CD8-positive, alpha-beta memory T cell (primary cell): ENCODE results near the gene MEI1. TPM values are rescaled to one million over a fixed set of nuclear protein-coding genes. Genes with fewer than 3 reads are reported as not detected.

Experiments
- CTCF ChIA-PET: fragments of 350-600 bp; sonication (Branson Sonifier 250); formaldehyde crosslinking; loops from one replicate; lab custom pipeline; 2021; ENCODE audit warnings: antibody characterized with exemption; lab: Charles Lee
- POLR2A ChIA-PET: fragments of 350-600 bp; sonication (Branson Sonifier 250); formaldehyde crosslinking; loops from one replicate; lab custom pipeline; 2021; ENCODE audit warnings: antibody characterized with exemption; lab: Charles Lee
- DNase-seq, 5 donors: peaks; one replicate each; pipeline versions ENCODE4 v3.0.0 to v3.0.0-alpha.2; 2020 to 2022; ENCODE audit warnings: mixed read lengths in 1 of 5
- H3K27ac ChIP-seq: one replicate; pipeline ENCODE4 v1.7.0; 2013; ENCODE audit warnings: low read depth, mild to moderate bottlenecking, low read length, moderate library complexity
- H3K27me3 ChIP-seq: 2 replicates; pipeline ENCODE4 v1.7.0; 2013; ENCODE audit warnings: low read length, mild to moderate bottlenecking; ENCODE audit not compliant: insufficient read depth, poor library complexity, severe bottlenecking
- H3K36me3 ChIP-seq: 2 replicates; pipeline ENCODE4 v1.7.0; 2013; ENCODE audit warnings: mild to moderate bottlenecking, low read length, moderate library complexity; ENCODE audit not compliant: insufficient read depth
- H3K4me1 ChIP-seq: 2 replicates; pipeline ENCODE4 v1.7.0; 2013; ENCODE audit warnings: mild to moderate bottlenecking, low read length, moderate library complexity; ENCODE audit not compliant: insufficient read depth
- H3K4me3 ChIP-seq: 2 replicates; pipeline ENCODE4 v1.7.0; 2013; ENCODE audit warnings: mild to moderate bottlenecking, low read length
- H3K9me3 ChIP-seq: 2 replicates; pipeline ENCODE4 v1.7.0; 2013; ENCODE audit warnings: mild to moderate bottlenecking, low read length
- H3K27ac Mint-ChIP-seq, 8 donors: one replicate each; pipeline ENCODE4 v1.8.0; 2020 to 2021; ENCODE audit warnings: mixed read lengths in 8 of 8, mild to moderate bottlenecking in 6 of 8, inconsistent platforms in 3 of 8, moderate library complexity in 3 of 8
- H3K27me3 Mint-ChIP-seq, 2 donors: one replicate each; pipeline ENCODE4 v1.8.0; 2020 to 2021; ENCODE audit warnings: mixed read lengths in 2 of 2, mild to moderate bottlenecking in 1 of 2, moderate library complexity in 1 of 2
- H3K36me3 Mint-ChIP-seq, 3 donors: one replicate each; pipeline ENCODE4 v1.8.0; 2020 to 2021; ENCODE audit warnings: mixed read lengths in 3 of 3, inconsistent platforms in 1 of 3, mild to moderate bottlenecking in 1 of 3
- H3K4me1 Mint-ChIP-seq, 3 donors: one replicate each; pipeline ENCODE4 v1.8.0; 2020 to 2021; ENCODE audit warnings: mixed read lengths in 3 of 3, inconsistent platforms in 1 of 3, mild to moderate bottlenecking in 1 of 3
- H3K4me3 Mint-ChIP-seq, 7 donors: one replicate each; pipeline ENCODE4 v1.8.0; 2020 to 2021; ENCODE audit warnings: mixed read lengths in 7 of 7, mild to moderate bottlenecking in 6 of 7, moderate library complexity in 4 of 7, inconsistent platforms in 2 of 7
- H3K9me3 Mint-ChIP-seq, 5 donors: one replicate each; pipeline ENCODE4 v1.8.0; 2020 to 2022; ENCODE audit warnings: mixed read lengths in 5 of 5, mild to moderate bottlenecking in 3 of 5, moderate library complexity in 2 of 5, inconsistent platforms in 1 of 5
- polyA plus RNA-seq: library from polyadenylated mRNA; unstranded; fragments of 300-500 nt; fragmentation: Illumina TruSeq; gene quantifications from one replicate; pipeline ENCODE4 v1.2.3, GENCODE V29; 2021
- total RNA-seq, 2 experiments: library from RNA; stranded (reverse); gene quantifications; one replicate each; pipeline ENCODE4 v1.2.3, GENCODE V29; 2021

Gene MEI1
- total and polyA plus RNA-seq, 3 experiments from 2014 or later = 33.9 to 150 (median 36.3) TPM

DNA sequence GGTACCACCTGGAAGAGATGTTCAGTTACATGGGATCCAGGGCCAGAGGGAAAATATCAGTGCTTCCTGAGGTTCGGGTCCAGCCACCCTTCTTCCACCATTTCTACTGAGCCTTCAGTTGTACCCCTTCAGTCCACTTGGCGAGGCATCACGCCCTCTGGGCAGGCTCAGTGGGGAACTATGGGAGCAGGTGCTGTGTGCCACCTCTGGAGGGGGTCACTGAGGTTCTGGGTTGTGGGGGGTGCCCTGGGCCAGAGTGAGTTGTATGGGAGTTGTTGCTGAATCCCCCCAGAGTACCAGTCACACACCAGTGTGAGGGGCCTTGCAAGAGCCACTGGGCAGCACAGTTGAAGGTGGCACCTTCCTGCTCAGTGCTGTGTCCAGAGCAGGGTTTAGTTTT lies 130.9 kb downstream of the MEI1 start:
- Mint-ChIP-seq H3K36me3 (peaks cover 0 to 24% (median 0%) of the 10 kb centered on the region in 3 donors), H3K4me1 (peaks cover 17 to 31% (median 19%) of the 10 kb centered on the region in 3 donors), H3K9me3 (no peaks in the 10 kb centered on the region), H3K27ac (peak overlapping the region; percentile 34 to 76 (median 72)), H3K4me3 (peak overlapping the region in 5 of 7 donors; percentile 18 to 75 (median 26)), H3K27me3 (no peaks in the 10 kb centered on the region)
- Histone ChIP-seq H3K9me3 (no peaks in the 10 kb centered on the region), H3K27me3 (no peaks in the 10 kb centered on the region), H3K27ac (no peak overlapping the region), H3K4me3 (no peak overlapping the region), H3K36me3 (peaks cover 6% of the 10 kb centered on the region), H3K4me1 (peaks cover 24% of the 10 kb centered on the region)
- CTCF ChIA-PET = interaction anchor here (1.1 to 1.7 kb wide), 3 partner anchors 95 to 111 kb away, joined by 4 to 5 read pairs (median 4); partner anchors contain the start of gene TNFRSF13C
- peak in 1 of 5 donors; percentile 11 for DNase-seq
- POLR2A ChIA-PET = no interaction called here

DNA sequence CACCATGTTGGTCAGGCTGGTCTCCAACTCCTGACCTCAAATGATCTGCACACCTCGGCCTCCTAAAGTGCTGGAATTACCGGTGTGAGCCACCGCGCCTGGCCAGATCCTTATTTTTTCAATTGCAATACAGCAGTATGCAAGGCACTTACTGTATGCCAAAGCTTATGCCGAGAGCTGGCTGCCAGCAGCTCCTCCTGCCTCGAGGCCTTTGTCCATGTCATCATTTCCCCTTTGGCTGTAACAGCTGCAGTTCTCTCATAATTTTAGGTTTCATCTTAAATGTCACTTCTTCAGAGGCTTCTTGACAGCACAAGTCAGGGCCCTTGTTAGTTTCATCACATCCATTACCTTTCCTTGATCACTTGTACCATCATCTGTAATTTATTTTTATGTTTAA lies 132.1 kb downstream of the MEI1 start:
- Mint-ChIP-seq H3K27ac (peak overlapping the region; percentile 70 to 100 (median 99)), H3K4me1 (peaks cover 16 to 39% (median 27%) of the 10 kb centered on the region in 3 donors), H3K9me3 (no peaks in the 10 kb centered on the region), H3K4me3 (peak overlapping the region in 6 of 7 donors; percentile 19 to 99 (median 97)), H3K27me3 (no peaks in the 10 kb centered on the region), H3K36me3 (peaks cover 0 to 24% (median under 1%) of the 10 kb centered on the region in 3 donors)
- Histone ChIP-seq H3K27ac (no peak overlapping the region), H3K36me3 (peaks cover 6% of the 10 kb centered on the region), H3K9me3 (no peaks in the 10 kb centered on the region), H3K4me1 (peaks cover 24% of the 10 kb centered on the region), H3K27me3 (no peaks in the 10 kb centered on the region), H3K4me3 (no peak overlapping the region)
- DNase-seq = no peak
- ChIA-PET POLR2A (interaction anchor here (1.2 to 3.0 kb wide), 3 partner anchors 50 to 109 kb away, joined by 3 to 50 read pairs (median 15); no protein-coding TSS in a partner anchor), CTCF (interaction anchor here (0.7 to 4.7 kb wide), 7 partner anchors 9 to 164 kb away, joined by 3 to 35 read pairs (median 6); no protein-coding TSS in a partner anchor)

DNA sequence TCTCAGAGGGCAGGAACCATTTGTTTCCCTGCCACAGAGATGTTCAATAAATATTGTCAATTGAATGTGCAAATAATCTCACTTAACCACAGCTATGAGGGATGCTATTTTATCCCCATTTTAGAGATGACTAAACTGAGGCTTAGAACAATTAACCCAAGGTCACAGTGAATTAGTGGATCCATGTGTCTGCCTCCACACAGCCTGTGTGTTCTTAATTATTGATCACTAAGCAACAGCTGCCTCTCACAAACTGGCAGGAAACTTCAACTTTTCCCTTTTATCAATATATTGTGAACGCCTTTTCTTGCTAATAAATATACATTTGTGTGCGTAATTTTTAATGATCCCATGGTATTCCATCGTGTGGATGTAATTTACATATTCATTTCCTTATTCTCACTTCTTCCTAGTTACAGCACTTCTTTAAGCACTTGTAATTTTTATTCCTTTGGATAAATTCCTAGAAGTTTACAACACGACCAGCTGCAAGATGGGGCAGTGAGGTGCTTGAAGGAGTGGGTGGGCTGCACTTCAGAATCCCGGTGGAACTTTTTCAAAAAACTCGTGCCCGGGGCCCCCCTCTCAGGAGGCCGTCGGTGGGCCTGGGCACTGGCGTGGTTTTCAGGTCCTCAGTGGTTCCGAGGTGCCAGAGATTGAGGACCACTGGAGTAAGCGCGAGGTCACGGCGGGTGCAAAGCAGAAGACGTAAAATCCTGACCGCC lies 132.7 kb downstream of the MEI1 start:
- H3K36me3 ChIP-seq = peaks cover 6% of the 10 kb centered on the region
- peak overlapping the region; percentile 98 to 100 (median 99) for H3K27ac Mint-ChIP-seq
- peaks cover 0 to 25% (median 6%) of the 10 kb centered on the region in 3 donors for H3K36me3 Mint-ChIP-seq
- no peaks in the 10 kb centered on the region for H3K27me3 ChIP-seq
- no peaks in the 10 kb centered on the region for H3K9me3 ChIP-seq
- no peaks in the 10 kb centered on the region for H3K9me3 Mint-ChIP-seq
- peak overlapping the region; percentile 95 to 99 (median 97) for H3K4me3 Mint-ChIP-seq
- peaks cover 21 to 45% (median 33%) of the 10 kb centered on the region in 3 donors for H3K4me1 Mint-ChIP-seq
- peak overlapping the region; percentile 99 for H3K4me3 ChIP-seq
- peak overlapping the region; percentile 97 for H3K27ac ChIP-seq
- DNase-seq = no peak
- H3K4me1 ChIP-seq = peaks cover 24% of the 10 kb centered on the region
- ChIA-PET CTCF (interaction anchor here (0.6 to 4.7 kb wide), 12 partner anchors 9 to 165 kb away, joined by 3 to 35 read pairs (median 4); no protein-coding TSS in a partner anchor), POLR2A (interaction anchor here (0.6 to 3.0 kb wide), 17 partner anchors 14 to 259 kb away, joined by 3 to 50 read pairs (median 6); partner anchors contain the start of genes CCDC134, CENPM, NDUFA6 and SNU13)
- H3K27me3 Mint-ChIP-seq = no peaks in the 10 kb centered on the region

DNA sequence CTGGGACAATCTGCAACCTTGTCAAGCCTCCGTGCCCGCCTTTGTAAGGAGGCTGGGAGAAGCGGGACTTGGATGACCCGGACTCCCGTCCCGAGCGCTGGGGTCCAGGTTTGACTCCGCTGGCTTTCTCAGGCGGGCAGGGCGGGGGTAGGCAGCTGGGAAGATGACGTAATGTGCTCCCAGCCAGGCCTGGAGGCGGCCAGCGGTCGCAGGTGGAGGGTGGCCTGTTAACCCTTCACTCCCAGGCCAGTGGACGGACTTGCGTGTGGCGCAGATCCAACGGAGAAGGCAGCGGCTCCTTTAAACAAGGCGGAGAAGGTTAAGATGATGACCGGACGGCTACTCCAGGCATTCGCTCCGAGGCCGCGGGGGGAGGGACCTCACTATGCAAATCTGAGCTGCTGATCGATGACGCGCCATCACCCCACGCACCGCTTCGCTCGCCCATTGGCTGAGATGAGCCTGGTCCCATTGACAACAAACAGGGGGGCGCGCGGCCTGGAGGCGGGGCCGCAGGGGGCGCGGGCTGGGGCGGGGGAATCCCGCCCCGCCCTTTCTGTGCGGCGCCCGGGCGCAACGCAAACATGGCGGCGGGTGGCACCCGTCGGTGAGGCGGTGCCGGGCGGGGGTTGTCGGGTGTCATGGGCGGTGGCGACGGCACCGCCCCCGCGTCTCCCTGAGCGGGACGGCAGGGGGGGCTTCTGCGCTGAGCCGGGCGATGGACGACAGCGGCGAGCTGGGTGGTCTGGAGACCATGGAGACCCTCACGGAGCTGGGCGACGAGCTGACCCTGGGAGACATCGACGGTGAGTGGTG lies 133.5 kb downstream of the MEI1 start, which contains the start of gene SREBF2:
SREBF2 (plus strand) TSS at position 553 of the 816 bp plus-strand sequence; CDS start at position 719, 166 bp downstream.
- peak; percentile 97 to 99 (median 98) for DNase-seq
- H3K4me1 ChIP-seq = peaks cover 24% of the 10 kb centered on the region
- peaks cover 6% of the 10 kb centered on the region for H3K36me3 ChIP-seq
- Mint-ChIP-seq H3K36me3 (peaks cover 0 to 26% (median 6%) of the 10 kb centered on the region in 3 donors), H3K4me1 (peaks cover 21 to 46% (median 35%) of the 10 kb centered on the region in 3 donors), H3K27ac (peak within 1 kb of the TSS; percentile 98 to 100 (median 99)), H3K4me3 (peak within 1 kb of the TSS; percentile 95 to 99 (median 97)), H3K9me3 (no peaks in the 10 kb centered on the region), H3K27me3 (no peaks in the 10 kb centered on the region)
- CTCF ChIA-PET = interaction anchor here (0.6 to 4.7 kb wide), 13 partner anchors 10 to 166 kb away, joined by 3 to 35 read pairs (median 4); no protein-coding TSS in a partner anchor
- peak within 1 kb of the TSS; percentile 99 for H3K4me3 ChIP-seq
- POLR2A ChIA-PET = interaction anchor here (0.5 to 3.0 kb wide), 18 partner anchors 14 to 439 kb away, joined by 3 to 50 read pairs (median 6); partner anchors contain the start of genes CCDC134, CENPM, NDUFA6 and SNU13
- no peaks in the 10 kb centered on the region for H3K9me3 ChIP-seq
- no peaks in the 10 kb centered on the region for H3K27me3 ChIP-seq
- H3K27ac ChIP-seq = peak within 1 kb of the TSS; percentile 97

DNA sequence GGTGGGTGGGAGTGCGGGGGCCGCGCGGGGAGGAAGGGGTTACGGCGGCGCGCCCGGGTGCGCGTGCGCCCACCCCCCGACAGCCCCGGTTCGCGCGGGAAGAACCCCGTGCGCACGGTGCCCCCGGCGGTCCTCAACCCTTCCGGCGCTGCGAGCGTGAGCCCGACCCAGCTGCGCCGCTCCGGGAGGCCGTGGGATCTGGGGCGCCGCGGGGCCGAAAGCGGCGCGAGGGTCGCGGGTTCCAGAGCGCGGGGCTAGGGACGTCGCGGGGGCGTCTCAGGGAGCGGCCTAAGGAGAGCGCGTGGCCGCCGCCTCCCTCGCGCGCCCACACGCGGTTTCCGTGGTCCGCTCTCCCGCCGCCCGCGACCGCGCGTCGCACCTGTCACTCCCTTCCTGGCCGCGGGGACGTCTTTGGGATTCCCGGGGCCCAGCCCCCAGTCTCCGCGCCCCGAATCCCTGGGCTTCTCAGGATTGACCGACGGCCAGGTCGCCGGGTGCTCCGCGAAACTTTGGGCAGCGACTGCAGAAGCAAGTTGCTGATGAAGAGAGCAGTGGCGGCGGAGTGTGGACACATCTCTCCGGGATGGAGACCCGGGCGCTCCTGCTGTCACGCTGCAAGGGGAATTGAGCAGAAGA lies 134.2 kb downstream of the MEI1 start:
- H3K27ac Mint-ChIP-seq = peak overlapping the region; percentile 92 to 100 (median 98)
- Histone ChIP-seq H3K27me3 (no peaks in the 10 kb centered on the region), H3K9me3 (no peaks in the 10 kb centered on the region), H3K36me3 (peaks cover 6% of the 10 kb centered on the region), H3K4me3 (peak overlapping the region; percentile 99), H3K27ac (peak overlapping the region; percentile 97), H3K4me1 (peaks cover 24% of the 10 kb centered on the region)
- DNase-seq = peak; percentile 29 to 63 (median 53)
- POLR2A ChIA-PET = interaction anchor here (0.5 to 3.0 kb wide), 17 partner anchors 13 to 257 kb away, joined by 3 to 50 read pairs (median 6); partner anchors contain the start of genes CCDC134, CENPM, NDUFA6 and SNU13
- no peaks in the 10 kb centered on the region for H3K9me3 Mint-ChIP-seq
- H3K4me1 Mint-ChIP-seq = peaks cover 24 to 53% (median 41%) of the 10 kb centered on the region in 3 donors
- peaks cover 0 to 30% (median 6%) of the 10 kb centered on the region in 3 donors for H3K36me3 Mint-ChIP-seq
- H3K4me3 Mint-ChIP-seq = peak overlapping the region; percentile 90 to 99 (median 96)
- CTCF ChIA-PET = interaction anchor here (1.0 to 4.7 kb wide), 15 partner anchors 10 to 167 kb away, joined by 3 to 35 read pairs (median 4); no protein-coding TSS in a partner anchor
- H3K27me3 Mint-ChIP-seq = no peaks in the 10 kb centered on the region

DNA sequence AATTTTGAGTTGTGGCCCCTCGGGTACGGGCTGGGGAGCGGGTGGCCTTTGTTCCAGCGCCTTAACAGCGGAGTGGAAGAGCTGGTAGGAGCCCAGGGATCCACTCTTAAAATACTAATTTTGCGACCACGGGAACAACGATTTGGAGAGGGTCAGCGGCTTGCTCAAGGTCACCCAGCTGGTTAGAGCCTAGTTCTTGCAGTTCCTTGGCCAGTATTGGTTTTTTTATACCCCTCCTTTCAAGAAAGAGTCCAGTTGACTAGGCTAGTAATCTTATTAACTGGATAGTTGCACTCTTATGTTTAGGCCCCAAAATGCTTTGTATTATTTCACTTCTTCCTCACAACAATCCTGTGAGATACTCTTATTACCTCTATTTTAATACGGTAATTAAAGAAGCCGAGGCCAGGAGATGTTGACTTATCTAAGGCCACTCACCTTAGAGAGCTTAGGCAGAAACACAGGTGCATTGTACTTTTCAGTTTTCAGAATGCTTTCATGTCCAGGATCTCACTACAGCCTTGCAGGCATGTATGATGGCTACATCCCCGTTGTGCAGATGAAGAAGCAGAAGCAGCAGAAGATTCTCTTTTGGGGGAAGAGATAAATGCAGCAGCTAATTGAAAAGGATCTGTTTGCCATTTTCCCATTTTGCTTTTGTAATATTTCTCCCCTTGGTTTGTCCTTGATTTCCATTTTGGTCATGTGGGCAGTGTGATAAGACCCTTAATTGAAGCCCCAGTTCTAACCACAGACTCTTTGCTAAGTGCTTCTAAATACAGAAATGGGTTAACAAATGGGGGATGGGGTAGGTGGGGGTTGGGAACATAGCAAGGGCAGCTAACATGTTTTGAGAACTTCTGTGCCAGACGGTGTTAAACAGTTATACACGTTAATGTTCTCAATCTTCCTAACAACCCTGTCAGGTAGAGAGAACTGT lies 135.0 kb downstream of the MEI1 start:
- Mint-ChIP-seq H3K4me1 (peaks cover 32 to 61% (median 47%) of the 10 kb centered on the region in 3 donors), H3K9me3 (no peaks in the 10 kb centered on the region), H3K36me3 (peaks cover 0 to 33% (median 7%) of the 10 kb centered on the region in 3 donors), H3K4me3 (peak overlapping the region; percentile 84 to 99 (median 90)), H3K27me3 (no peaks in the 10 kb centered on the region), H3K27ac (peak overlapping the region; percentile 92 to 100 (median 96))
- POLR2A ChIA-PET = interaction anchor here (0.6 to 3.0 kb wide), 8 partner anchors 12 to 146 kb away, joined by 4 to 24 read pairs (median 6); partner anchors contain the start of genes CCDC134 and SNU13
- Histone ChIP-seq H3K9me3 (no peaks in the 10 kb centered on the region), H3K27me3 (no peaks in the 10 kb centered on the region), H3K4me1 (peaks cover 24% of the 10 kb centered on the region), H3K36me3 (peaks cover 6% of the 10 kb centered on the region), H3K4me3 (peak overlapping the region; percentile 99), H3K27ac (peak overlapping the region; percentile 97)
- CTCF ChIA-PET = interaction anchor here (0.6 to 4.7 kb wide), 8 partner anchors 11 to 167 kb away, joined by 3 to 35 read pairs (median 4); no protein-coding TSS in a partner anchor
- DNase-seq = peak in 1 of 5 donors; percentile 12
